Measurements from ENCODE around the gene C16orf95.
"Not testable (repeated sequence)": the region's sequence is repeated elsewhere in the genome, so short reads cannot be mapped to it uniquely, and the experiment has no call there.

The C16orf95 gene

GRCh38 chr16:87267566-87267965 lies 49.6 kb downstream of the C16orf95 start:
- no peak for FAIRE-seq
- no peak for DNase-seq (ENCODE audit: insufficient read length, low spot score)
- TF ChIP-seq CTCF (IDR thresholded peaks at IDR 0.05; ENCODE audit: insufficient read depth, missing control alignments): no peak

GRCh38 chr16:87266846-87267245 lies 50.3 kb downstream of the C16orf95 start:
- no peak for FAIRE-seq

GRCh38 chr16:87265261-87265660 lies 51.9 kb downstream of the C16orf95 start:
- DNase-seq (ENCODE audit: insufficient read length, low spot score): no peak
- no peak for TF ChIP-seq CTCF (IDR thresholded peaks at IDR 0.05; ENCODE audit: insufficient read depth, missing control alignments)
- FAIRE-seq: no peak

More at GRCh38 chr16:87266846-87267245, 50.3 kb downstream of the C16orf95 start:
- no peak for DNase-seq (ENCODE audit: insufficient read length, low spot score)
- no peak for TF ChIP-seq CTCF (IDR thresholded peaks at IDR 0.05; ENCODE audit: insufficient read depth, missing control alignments)

- FAIRE-seq (no peak), DNase-seq (ENCODE audit: insufficient read length, low spot score) (no peak)
- TF ChIP-seq CTCF (IDR thresholded peaks at IDR 0.05; ENCODE audit: insufficient read depth, missing control alignments): no peak
Observed at GRCh38 chr16:87264634-87265033, 52.6 kb downstream of the C16orf95 start.

- no peak for TF ChIP-seq CTCF (IDR thresholded peaks at IDR 0.05; ENCODE audit: insufficient read depth, missing control alignments)
- DNase-seq (ENCODE audit: insufficient read length, low spot score) (no peak), FAIRE-seq (no peak)
Observed at GRCh38 chr16:87263418-87264052, 53.7 kb downstream of the C16orf95 start.

GRCh38 chr16:87259431-87259830 lies 57.8 kb downstream of the C16orf95 start:
- DNase-seq (ENCODE audit: insufficient read length, low spot score) (no peak), FAIRE-seq (no peak)
- no peak for TF ChIP-seq CTCF (IDR thresholded peaks at IDR 0.05; ENCODE audit: insufficient read depth, missing control alignments)

GRCh38 chr16:87258653-87259052 lies 58.5 kb downstream of the C16orf95 start:
- not testable (repeated sequence) for DNase-seq (ENCODE audit: insufficient read length, low spot score); FAIRE-seq

GRCh38 chr16:87255866-87256265 lies 61.3 kb downstream of the C16orf95 start:
- FAIRE-seq (no peak), DNase-seq (ENCODE audit: insufficient read length, low spot score) (no peak)
- no peak for TF ChIP-seq CTCF (IDR thresholded peaks at IDR 0.05; ENCODE audit: insufficient read depth, missing control alignments)
